Fibroblast of lung (primary cell): ENCODE results near the gene CCM2. TPM values are rescaled to one million over a fixed set of nuclear protein-coding genes. Genes with fewer than 3 reads are reported as not detected.

Source experiments
- DNase-seq, 2 donors: peaks; one replicate each; pipeline versions ENCODE4 v3.0.0 to v3.0.0-alpha.2; 2010; ENCODE audit warnings: low read depth in 2 of 2
- H2AFZ ChIP-seq: 2 replicates; pipeline ENCODE4 v1.5.1; 2012; ENCODE audit warnings: low read length, control low read depth, inconsistent platforms
- H3K27ac ChIP-seq: 2 replicates; pipeline ENCODE4 v1.5.1; 2011; ENCODE audit warnings: low read length, control low read depth; ENCODE audit not compliant: insufficient read depth
- H3K27me3 ChIP-seq: 2 replicates; pipeline ENCODE4 v1.5.1; 2011; ENCODE audit warnings: mild to moderate bottlenecking, low read length; ENCODE audit not compliant: control insufficient read depth, insufficient read depth
- H3K36me3 ChIP-seq: 2 replicates; pipeline ENCODE4 v1.5.1; 2011; ENCODE audit warnings: low read length; ENCODE audit not compliant: control insufficient read depth, insufficient read depth
- H3K4me1 ChIP-seq: 2 replicates; pipeline ENCODE4 v1.5.1; 2011; ENCODE audit warnings: low read length; ENCODE audit not compliant: control insufficient read depth, insufficient read depth; ENCODE audit errors: extremely low read depth
- H3K4me2 ChIP-seq: 2 replicates; pipeline ENCODE4 v1.5.1; 2011; ENCODE audit warnings: low read length, control low read depth; ENCODE audit not compliant: insufficient read depth; ENCODE audit errors: extremely low read depth
- H3K4me3 ChIP-seq, 4 experiments: fragments of 200-600 bp in 1 of 4; sonication (generic) in 1 of 4; replicated peaks in 1 of 4; 2 replicates each; pipeline ENCODE4 v1.5.1; 2011 to 2016; ENCODE audit warnings: low read length in 4 of 4, low read depth in 3 of 4, mild to moderate bottlenecking in 3 of 4, control low read depth in 2 of 4, inconsistent platforms in 1 of 4, mixed read lengths in 1 of 4; ENCODE audit not compliant: insufficient read depth in 1 of 4; ENCODE audit errors: control extremely low read depth in 1 of 4
- H3K79me2 ChIP-seq: 2 replicates; pipeline ENCODE4 v1.5.1; 2012; ENCODE audit warnings: mild to moderate bottlenecking, low read length, inconsistent platforms; ENCODE audit not compliant: control insufficient read depth, insufficient read depth
- H3K9ac ChIP-seq: 2 replicates; pipeline ENCODE4 v1.5.1; 2011; ENCODE audit warnings: mild to moderate bottlenecking, low read length, control low read depth; ENCODE audit not compliant: insufficient read depth
- H3K9me3 ChIP-seq: 2 replicates; pipeline ENCODE4 v1.5.1; 2012; ENCODE audit warnings: low read depth, low read length; ENCODE audit not compliant: control insufficient read depth, insufficient read depth
- H4K20me1 ChIP-seq: 2 replicates; pipeline ENCODE4 v1.5.1; 2011; ENCODE audit warnings: low read length; ENCODE audit not compliant: control insufficient read depth, insufficient read depth; ENCODE audit errors: extremely low read depth
- EZH2 ChIP-seq: IDR thresholded peaks from 2 replicates; pipeline ENCODE4 v1.5.1; 2012; ENCODE audit warnings: low read length, control low read depth, mild to moderate bottlenecking; ENCODE audit errors: missing control alignments
- polyA plus RNA-seq, 2 donors: library from polyadenylated mRNA; depleted of rRNA in 1 of 2; stranded (reverse) in 1 of 2; unstranded in 1 of 2; fragments of >200 nt; gene quantifications; 2 replicates each; pipeline ENCODE4 v1.2.1, GENCODE V29; 2011 to 2012; ENCODE audit warnings: missing spikeins in 1 of 2
- total RNA-seq: library from RNA; depleted of rRNA; stranded (reverse); fragments of >200 nt; gene quantifications from 2 replicates; pipeline ENCODE4 v1.2.1, GENCODE V29; 2014
- TF ChIP-seq, protein P1 (sequence below), 2 donors: IDR thresholded peaks in 1 of 2; conservative IDR thresholded peaks in 1 of 2; 1 replicate in 1 of 2; 2 replicates in 1 of 2; pipeline ENCODE4 v1.5.1; 2011 to 2012; ENCODE audit warnings: low read length in 2 of 2, control low read depth in 1 of 2, inconsistent platforms in 1 of 2, low read depth in 1 of 2, mild to moderate bottlenecking in 1 of 2

CCM2 gene
- total and polyA plus RNA-seq, 2 donors (not counting 1 experiment from before 2014, with no cell fraction given): 27.8 to 52.4 TPM

DNA sequence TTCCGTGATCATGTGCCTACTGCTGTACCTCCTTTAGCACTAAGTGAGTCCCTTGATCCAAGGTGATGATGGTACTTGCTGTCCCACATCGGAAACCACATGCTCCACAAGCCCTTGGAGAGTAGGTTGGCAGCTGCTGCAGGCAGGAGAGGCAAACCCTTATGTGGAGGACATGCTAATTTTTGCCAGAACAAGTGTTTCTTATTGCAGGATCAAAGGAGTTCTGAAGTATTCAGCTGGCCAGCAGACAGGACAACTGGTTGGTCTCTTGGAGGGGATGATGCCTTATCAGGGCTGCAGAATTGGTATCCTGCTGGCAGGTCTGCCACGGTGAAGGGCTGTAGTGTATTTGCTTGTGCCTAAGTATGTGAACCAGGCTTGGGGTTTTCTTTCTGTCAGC lies 52.0 kb downstream of the CCM2 start:
- Histone ChIP-seq H3K4me3 (no peak overlapping the region), H3K27ac (no peak overlapping the region), H3K4me2 (no peak overlapping the region), H4K20me1 (no peaks in the 10 kb centered on the region), H3K27me3 (no peaks in the 10 kb centered on the region), H3K36me3 (no peaks in the 10 kb centered on the region), H2AFZ (no peak overlapping the region), H3K9ac (no peak overlapping the region), H3K4me1 (no peaks in the 10 kb centered on the region), H3K9me3 (no peaks in the 10 kb centered on the region), H3K79me2 (no peaks in the 10 kb centered on the region)
- TF ChIP-seq, protein P1, sequence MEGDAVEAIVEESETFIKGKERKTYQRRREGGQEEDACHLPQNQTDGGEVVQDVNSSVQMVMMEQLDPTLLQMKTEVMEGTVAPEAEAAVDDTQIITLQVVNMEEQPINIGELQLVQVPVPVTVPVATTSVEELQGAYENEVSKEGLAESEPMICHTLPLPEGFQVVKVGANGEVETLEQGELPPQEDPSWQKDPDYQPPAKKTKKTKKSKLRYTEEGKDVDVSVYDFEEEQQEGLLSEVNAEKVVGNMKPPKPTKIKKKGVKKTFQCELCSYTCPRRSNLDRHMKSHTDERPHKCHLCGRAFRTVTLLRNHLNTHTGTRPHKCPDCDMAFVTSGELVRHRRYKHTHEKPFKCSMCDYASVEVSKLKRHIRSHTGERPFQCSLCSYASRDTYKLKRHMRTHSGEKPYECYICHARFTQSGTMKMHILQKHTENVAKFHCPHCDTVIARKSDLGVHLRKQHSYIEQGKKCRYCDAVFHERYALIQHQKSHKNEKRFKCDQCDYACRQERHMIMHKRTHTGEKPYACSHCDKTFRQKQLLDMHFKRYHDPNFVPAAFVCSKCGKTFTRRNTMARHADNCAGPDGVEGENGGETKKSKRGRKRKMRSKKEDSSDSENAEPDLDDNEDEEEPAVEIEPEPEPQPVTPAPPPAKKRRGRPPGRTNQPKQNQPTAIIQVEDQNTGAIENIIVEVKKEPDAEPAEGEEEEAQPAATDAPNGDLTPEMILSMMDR (conservative IDR thresholded peaks at IDR 0.05 in 1 of 2, IDR thresholded peaks at IDR 0.05 in 1 of 2; ENCODE audit: low read depth in 1 of 2, low read length in 2 of 2): no peak
- no peak for TF ChIP-seq EZH2
- DNase-seq: no peak

DNA sequence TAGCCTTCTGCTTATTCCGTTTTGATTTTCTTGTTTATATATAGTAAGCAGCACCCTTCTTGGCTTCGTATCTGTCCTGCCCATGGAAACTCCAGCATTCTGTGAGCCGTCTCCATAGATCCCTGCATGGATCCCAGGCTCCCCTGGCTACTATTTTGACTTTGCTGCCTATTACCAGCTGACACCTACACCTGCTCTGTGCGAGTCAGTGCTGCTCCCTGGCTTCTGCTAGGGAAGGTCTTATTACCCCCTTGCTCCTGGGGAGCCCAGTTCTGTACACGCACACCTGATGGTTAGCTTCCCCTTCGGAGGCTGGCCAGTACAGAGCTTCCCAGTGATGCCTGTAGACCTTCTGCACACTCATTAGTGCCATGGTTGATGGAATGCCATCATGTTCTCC lies 53.4 kb downstream of the CCM2 start:
- Histone ChIP-seq H3K4me3 (no peak overlapping the region), H3K27me3 (no peaks in the 10 kb centered on the region), H4K20me1 (no peaks in the 10 kb centered on the region), H3K9me3 (no peaks in the 10 kb centered on the region), H3K9ac (no peak overlapping the region), H3K79me2 (peaks cover 4% of the 10 kb centered on the region), H3K27ac (no peak overlapping the region), H2AFZ (no peak overlapping the region), H3K36me3 (no peaks in the 10 kb centered on the region), H3K4me2 (no peak overlapping the region), H3K4me1 (no peaks in the 10 kb centered on the region)
- TF ChIP-seq, protein P1 (conservative IDR thresholded peaks at IDR 0.05 in 1 of 2, IDR thresholded peaks at IDR 0.05 in 1 of 2; ENCODE audit: low read depth in 1 of 2, low read length in 2 of 2): no peak
- no peak for TF ChIP-seq EZH2
- no peak for DNase-seq

DNA sequence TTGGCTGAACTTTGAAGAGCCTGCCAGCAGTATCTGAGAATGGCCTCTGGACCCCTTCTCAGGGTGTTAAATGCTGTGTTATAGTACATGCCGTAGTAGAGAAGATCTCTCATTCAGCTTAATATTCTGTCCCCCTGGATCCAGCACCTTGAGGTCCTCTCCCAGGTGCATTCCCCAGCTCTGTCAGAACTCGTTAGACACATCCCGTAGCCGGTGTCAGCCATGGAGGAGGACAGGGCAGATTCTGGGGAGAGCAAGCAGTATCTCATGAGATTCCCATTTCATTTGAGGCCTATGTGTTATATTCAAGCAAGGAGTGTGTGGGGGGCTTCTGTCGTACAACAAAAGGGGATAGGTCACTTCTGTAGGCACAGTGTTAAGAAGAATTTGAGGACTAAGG lies 53.9 kb downstream of the CCM2 start:
- no peak for DNase-seq
- no peaks in the 10 kb centered on the region for H3K27me3 ChIP-seq
- H2AFZ ChIP-seq: no peak overlapping the region
- H3K4me1 ChIP-seq: no peaks in the 10 kb centered on the region
- H3K36me3 ChIP-seq: no peaks in the 10 kb centered on the region
- no peaks in the 10 kb centered on the region for H3K9me3 ChIP-seq
- H3K4me3 ChIP-seq: no peak overlapping the region
- H3K4me2 ChIP-seq: no peak overlapping the region
- H3K9ac ChIP-seq: no peak overlapping the region
- H3K79me2 ChIP-seq: peaks cover 4% of the 10 kb centered on the region
- TF ChIP-seq, protein P1 (conservative IDR thresholded peaks at IDR 0.05 in 1 of 2, IDR thresholded peaks at IDR 0.05 in 1 of 2; ENCODE audit: low read depth in 1 of 2, low read length in 2 of 2): no peak
- no peak for TF ChIP-seq EZH2
- H4K20me1 ChIP-seq: no peaks in the 10 kb centered on the region
- H3K27ac ChIP-seq: no peak overlapping the region
